GM23338 (cell line): ENCODE measurements around the gene NGB.

Source experiments
- CTCF ChIP-seq, 2 experiments: fragments of 200-600 bp in 1 of 2; sonication (generic) in 1 of 2; conservative IDR thresholded peaks; 2 replicates each; pipeline versions ENCODE4 v1.5.1 to v1.6.1; 2016 to 2017; ENCODE audit warnings: antibody characterized with exemption in 2 of 2, low read depth in 2 of 2, mild to moderate bottlenecking in 2 of 2, moderate library complexity in 1 of 2
- EZH2 ChIP-seq: fragments of 200-600 bp; sonication (generic); IDR thresholded peaks from one replicate; pipeline ENCODE4 v1.8.0; 2017; ENCODE audit warnings: antibody characterized with exemption, mild to moderate bottlenecking, low read depth; ENCODE audit not compliant: unreplicated experiment

DNA sequence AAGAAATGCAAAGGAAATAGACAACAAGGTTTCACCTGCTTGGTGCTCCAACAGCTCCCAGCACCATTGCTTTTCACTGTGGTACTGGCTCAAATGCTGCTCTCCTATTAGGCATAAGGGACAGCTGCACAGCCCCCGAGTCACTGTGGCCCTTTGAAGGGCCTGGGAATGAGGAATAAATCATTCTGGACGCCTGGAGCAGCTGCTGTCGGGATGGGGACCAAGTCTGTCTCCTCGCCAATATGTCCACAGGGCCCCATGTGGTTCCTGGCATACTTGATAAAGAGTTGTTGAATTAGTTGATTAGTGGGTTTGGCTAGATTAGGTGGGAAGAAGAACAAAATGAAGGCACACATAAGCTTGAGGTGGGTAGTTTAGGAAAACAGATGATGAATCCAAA lies 13.1 kb upstream of the NGB start:
- TF ChIP-seq CTCF (conservative IDR thresholded peaks at IDR 0.05; ENCODE audit: low read depth in 2 of 2) (no peak), EZH2 (no peak)
